ENCODE results near the gene HES1. TPM values are rescaled to one million over a fixed set of nuclear protein-coding genes. Genes with fewer than 3 reads are reported as not detected.

The HES1 gene
- polyA plus RNA-seq, 3 donors: 0.17 to 66.6 (median 0.26) TPM

- DNase-seq: no peak
- no peak overlapping the region for H3K9ac ChIP-seq (ENCODE audit: insufficient read depth, low read length, poor library complexity, severe bottlenecking)
- no peak overlapping the region for H3K4me2 ChIP-seq (replicated peaks; ENCODE audit: extremely low read depth, low read length, poor library complexity, severe bottlenecking)
- Mint-ChIP-seq H3K9me3 (no peaks in the 10 kb centered on the region), H3K36me3 (no peaks in the 10 kb centered on the region), H3K27ac (no peak overlapping the region), H3K4me3 (no peak overlapping the region), H3K4me1 (peaks cover 47% of the 10 kb centered on the region), H3K27me3 (ENCODE audit: low read depth in 3 of 3) (peaks cover 0 to 3% (median 3%) of the 10 kb centered on the region in 3 donors)
- no peak overlapping the region for H2AFZ ChIP-seq (ENCODE audit: insufficient read depth, low read depth, low read length, poor library complexity, severe bottlenecking)
- peaks cover 35 to 36% of the 10 kb centered on the region in 2 donors for H3K4me1 ChIP-seq (ENCODE audit: control insufficient read depth in 1 of 2, insufficient read depth in 2 of 2, low read length in 2 of 2)
- H3K9me3 ChIP-seq (replicated peaks in 1 of 2; ENCODE audit: control insufficient read depth in 1 of 2, insufficient read depth in 1 of 2, low read length in 2 of 2): no peaks in the 10 kb centered on the region
- intact Hi-C loops (cut with micrococcal nuclease): loop anchor here in 1 of 2 donors (5.0 kb wide), 1 partner anchor 34 kb away; no protein-coding TSS in a partner anchor
- 90% methylated on average over 2 of the region's 10 CpGs for WGBS (ENCODE audit: insufficient coverage)
- H3K36me3 ChIP-seq (replicated peaks in 1 of 2; ENCODE audit: control insufficient read depth in 1 of 2, insufficient read depth in 2 of 2, low read length in 2 of 2): no peaks in the 10 kb centered on the region
- H4K20me1 ChIP-seq (ENCODE audit: insufficient read depth, low read length): no peaks in the 10 kb centered on the region
- TF ChIP-seq CTCF (IDR thresholded peaks at IDR 0.05): no peak
- H3K4me3 ChIP-seq (replicated peaks in 1 of 3; ENCODE audit: low read depth in 2 of 3, low read length in 3 of 3): no peak overlapping the region
- no peaks in the 10 kb centered on the region for H3K79me2 ChIP-seq (ENCODE audit: insufficient read depth, low read length)
- H3K27ac ChIP-seq (ENCODE audit: low read depth in 1 of 2, low read length in 2 of 2): no peak overlapping the region
- H3K27me3 ChIP-seq (ENCODE audit: control insufficient read depth in 2 of 2, insufficient read depth in 2 of 2, low read length in 2 of 2): no peaks in the 10 kb centered on the region
Observed at GRCh38 chr3:194092881-194093301, 43.1 kb upstream of the HES1 start.

- Histone ChIP-seq H3K4me1 (ENCODE audit: control insufficient read depth in 1 of 2, insufficient read depth in 2 of 2, low read length in 2 of 2) (peaks cover 26 to 33% of the 10 kb centered on the region in 2 donors), H3K27me3 (ENCODE audit: control insufficient read depth in 2 of 2, insufficient read depth in 2 of 2, low read length in 2 of 2) (no peaks in the 10 kb centered on the region), H3K36me3 (replicated peaks in 1 of 2; ENCODE audit: control insufficient read depth in 1 of 2, insufficient read depth in 2 of 2, low read length in 2 of 2) (no peaks in the 10 kb centered on the region), H4K20me1 (ENCODE audit: insufficient read depth, low read length) (no peaks in the 10 kb centered on the region), H3K4me2 (replicated peaks; ENCODE audit: extremely low read depth, low read length, poor library complexity, severe bottlenecking) (no peak overlapping the region), H3K79me2 (ENCODE audit: insufficient read depth, low read length) (no peaks in the 10 kb centered on the region), H3K9ac (ENCODE audit: insufficient read depth, low read length, poor library complexity, severe bottlenecking) (no peak overlapping the region), H2AFZ (ENCODE audit: insufficient read depth, low read depth, low read length, poor library complexity, severe bottlenecking) (no peak overlapping the region), H3K4me3 (replicated peaks in 1 of 3; ENCODE audit: low read depth in 2 of 3, low read length in 3 of 3) (no peak overlapping the region), H3K9me3 (replicated peaks in 1 of 2; ENCODE audit: control insufficient read depth in 1 of 2, insufficient read depth in 1 of 2, low read length in 2 of 2) (no peaks in the 10 kb centered on the region), H3K27ac (ENCODE audit: low read depth in 1 of 2, low read length in 2 of 2) (no peak overlapping the region)
- Mint-ChIP-seq H3K27me3 (ENCODE audit: low read depth in 3 of 3) (peaks cover 3 to 6% (median 3%) of the 10 kb centered on the region in 3 donors), H3K27ac (peak overlapping the region in 1 of 7 donors; percentile 28), H3K4me1 (peaks cover 45% of the 10 kb centered on the region), H3K4me3 (no peak overlapping the region), H3K36me3 (no peaks in the 10 kb centered on the region), H3K9me3 (no peaks in the 10 kb centered on the region)
- DNase-seq: no peak
- intact Hi-C loops (cut with micrococcal nuclease): loop anchor here in 1 of 2 donors (5.0 kb wide), 1 partner anchor 33 kb away; no protein-coding TSS in a partner anchor
- 83% methylated on average over 2 of the region's 8 CpGs for WGBS (ENCODE audit: insufficient coverage)
- TF ChIP-seq CTCF (IDR thresholded peaks at IDR 0.05): no peak
Observed at GRCh38 chr3:194093842-194094241, 42.1 kb upstream of the HES1 start.

Measured in CD14-positive monocyte (primary cell).